HG03064 (cell line): Measurements from ENCODE around the gene FAM163A.

Experiments
- ATAC-seq: cut with Tn5 transposase; IDR thresholded peaks from one replicate; pipeline ENCODE4 v1.9.1; 2021; ENCODE audit warnings: low read depth; ENCODE audit not compliant: unreplicated experiment

The FAM163A gene

GRCh38 chr1:179748772-179749171 is 5.7 kb downstream of the FAM163A start:
- ATAC-seq = no peak

- no peak for ATAC-seq
Observed at GRCh38 chr1:179750630-179751029, 7.5 kb downstream of the FAM163A start.

- no peak for ATAC-seq
Observed at GRCh38 chr1:179753061-179753460, 10.0 kb downstream of the FAM163A start.

- no peak for ATAC-seq
Observed at GRCh38 chr1:179754041-179754624, 11.0 kb downstream of the FAM163A start.

- no peak for ATAC-seq
Observed at GRCh38 chr1:179757933-179758332, 14.8 kb downstream of the FAM163A start.

GRCh38 chr1:179760521-179760920 is 17.4 kb downstream of the FAM163A start:
- ATAC-seq = no peak

GRCh38 chr1:179761296-179761695 is 18.2 kb downstream of the FAM163A start:
- no peak for ATAC-seq

GRCh38 chr1:179761846-179762640 is 19.0 kb downstream of the FAM163A start:
- ATAC-seq = no peak

GRCh38 chr1:179767177-179767581 is 24.1 kb downstream of the FAM163A start:
- no peak for ATAC-seq

- ATAC-seq = no peak
Observed at GRCh38 chr1:179767996-179768395, 24.9 kb downstream of the FAM163A start.

- ATAC-seq = no peak
Observed at GRCh38 chr1:179770887-179771502, 27.9 kb downstream of the FAM163A start.

GRCh38 chr1:179773264-179773663 is 30.2 kb downstream of the FAM163A start:
- no peak for ATAC-seq

- no peak for ATAC-seq
Observed at GRCh38 chr1:179774000-179774399, 30.9 kb downstream of the FAM163A start.

- no peak for ATAC-seq
Observed at GRCh38 chr1:179774566-179774965, 31.5 kb downstream of the FAM163A start.

- ATAC-seq = no peak
Observed at GRCh38 chr1:179775009-179775408, 31.9 kb downstream of the FAM163A start.

GRCh38 chr1:179776831-179777230 is 33.7 kb downstream of the FAM163A start:
- ATAC-seq = no peak

- no peak for ATAC-seq
Observed at GRCh38 chr1:179777731-179778130, 34.6 kb downstream of the FAM163A start.

GRCh38 chr1:179779645-179780272 is 36.7 kb downstream of the FAM163A start:
- no peak for ATAC-seq

GRCh38 chr1:179781962-179782361 is 38.9 kb downstream of the FAM163A start:
- no peak for ATAC-seq

GRCh38 chr1:179785031-179785431 is 41.9 kb downstream of the FAM163A start:
- ATAC-seq = no peak

- no peak for ATAC-seq
Observed at GRCh38 chr1:179785728-179786127, 42.6 kb downstream of the FAM163A start.
